ENCODE data around the gene RRAGD. TPM values are rescaled to one million over a fixed set of nuclear protein-coding genes. Genes with fewer than 3 reads are reported as not detected.

Gene RRAGD
- total RNA-seq, 4 donors from 2014 or later = 53.6 to 173 (median 106) TPM

DNA sequence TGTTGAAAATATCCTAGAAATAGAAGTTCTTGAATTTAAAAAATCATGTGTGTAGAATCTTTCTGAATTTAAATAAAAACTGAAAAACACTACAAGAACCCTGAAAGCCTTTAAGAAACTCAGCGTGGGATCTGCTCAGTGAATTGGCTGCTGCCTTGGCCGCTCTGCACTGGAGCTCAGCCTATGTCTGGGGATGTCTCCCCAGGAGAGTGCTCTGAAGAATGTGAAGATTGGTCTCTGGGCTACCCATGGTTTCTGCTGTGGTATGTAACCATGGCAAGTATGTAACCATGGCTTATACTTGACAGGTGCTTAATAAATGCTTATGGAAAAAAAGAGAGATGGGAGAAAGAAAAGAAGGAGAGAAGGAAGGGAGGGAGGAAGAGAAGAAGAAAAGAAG is 3.1 kb upstream of the RRAGD start:
- Histone ChIP-seq H3K4me1 (peaks cover 10 to 12% of the 10 kb centered on the region in 2 donors), H3K27ac (no peak overlapping the region), H3K4me3 (no peak overlapping the region), H3K36me3 (no peaks in the 10 kb centered on the region), H3K9me3 (no peaks in the 10 kb centered on the region), H3K27me3 (no peaks in the 10 kb centered on the region)
- ATAC-seq = no peak
- no peak for DNase-seq
- in situ Hi-C loops (cut with MboI; ENCODE audit: low sequenced_read_pairs in 4 of 4) (no loop called here), intact Hi-C loops (cut with DNase I; ENCODE audit: low total_unique reads) (loop anchor here (10.0 kb wide), 1 partner anchor 1060 kb away; no protein-coding TSS in a partner anchor)
- no peak for TF ChIP-seq POLR2A (IDR thresholded peaks at IDR 0.05)
- TF ChIP-seq, protein P1, sequence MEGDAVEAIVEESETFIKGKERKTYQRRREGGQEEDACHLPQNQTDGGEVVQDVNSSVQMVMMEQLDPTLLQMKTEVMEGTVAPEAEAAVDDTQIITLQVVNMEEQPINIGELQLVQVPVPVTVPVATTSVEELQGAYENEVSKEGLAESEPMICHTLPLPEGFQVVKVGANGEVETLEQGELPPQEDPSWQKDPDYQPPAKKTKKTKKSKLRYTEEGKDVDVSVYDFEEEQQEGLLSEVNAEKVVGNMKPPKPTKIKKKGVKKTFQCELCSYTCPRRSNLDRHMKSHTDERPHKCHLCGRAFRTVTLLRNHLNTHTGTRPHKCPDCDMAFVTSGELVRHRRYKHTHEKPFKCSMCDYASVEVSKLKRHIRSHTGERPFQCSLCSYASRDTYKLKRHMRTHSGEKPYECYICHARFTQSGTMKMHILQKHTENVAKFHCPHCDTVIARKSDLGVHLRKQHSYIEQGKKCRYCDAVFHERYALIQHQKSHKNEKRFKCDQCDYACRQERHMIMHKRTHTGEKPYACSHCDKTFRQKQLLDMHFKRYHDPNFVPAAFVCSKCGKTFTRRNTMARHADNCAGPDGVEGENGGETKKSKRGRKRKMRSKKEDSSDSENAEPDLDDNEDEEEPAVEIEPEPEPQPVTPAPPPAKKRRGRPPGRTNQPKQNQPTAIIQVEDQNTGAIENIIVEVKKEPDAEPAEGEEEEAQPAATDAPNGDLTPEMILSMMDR (IDR thresholded peaks at IDR 0.05 in 4 of 5, conservative IDR thresholded peaks at IDR 0.05 in 1 of 5) = no peak

DNA sequence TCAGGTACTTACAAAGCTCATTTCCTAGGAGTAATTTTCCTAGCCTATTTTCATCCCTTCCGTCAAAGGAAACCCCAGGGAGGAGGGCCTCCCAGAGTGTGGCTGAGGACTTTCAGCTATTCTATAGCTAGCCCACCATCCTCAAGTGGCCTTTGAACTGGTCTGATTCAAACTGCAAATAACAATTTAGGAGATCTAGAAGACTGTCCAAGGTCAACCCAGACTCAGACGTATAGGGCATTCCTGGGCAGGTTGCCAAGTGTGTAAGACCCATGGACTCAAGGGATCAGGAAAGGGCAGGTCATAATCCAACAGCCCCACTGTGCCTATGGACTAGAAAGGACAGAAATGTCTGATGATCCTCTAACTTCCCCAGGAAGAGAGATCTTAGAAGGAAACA is 2.1 kb upstream of the RRAGD start:
- DNase-seq (no peak), ATAC-seq (no peak)
- Histone ChIP-seq H3K4me1 (peaks cover 19 to 22% of the 10 kb centered on the region in 2 donors), H3K9me3 (no peaks in the 10 kb centered on the region), H3K4me3 (no peak overlapping the region), H3K27me3 (no peaks in the 10 kb centered on the region), H3K27ac (no peak overlapping the region), H3K36me3 (no peaks in the 10 kb centered on the region)
- intact Hi-C loops (cut with DNase I; ENCODE audit: low total_unique reads) (loop anchor here (5.0 to 10.0 kb wide), 3 partner anchors 377 to 1061 kb away; no protein-coding TSS in a partner anchor), in situ Hi-C loops (cut with MboI; ENCODE audit: low sequenced_read_pairs in 4 of 4) (no loop called here)
- TF ChIP-seq POLR2A (IDR thresholded peaks at IDR 0.05) = no peak
- TF ChIP-seq, protein P1 (IDR thresholded peaks at IDR 0.05 in 4 of 5, conservative IDR thresholded peaks at IDR 0.05 in 1 of 5) = no peak

DNA sequence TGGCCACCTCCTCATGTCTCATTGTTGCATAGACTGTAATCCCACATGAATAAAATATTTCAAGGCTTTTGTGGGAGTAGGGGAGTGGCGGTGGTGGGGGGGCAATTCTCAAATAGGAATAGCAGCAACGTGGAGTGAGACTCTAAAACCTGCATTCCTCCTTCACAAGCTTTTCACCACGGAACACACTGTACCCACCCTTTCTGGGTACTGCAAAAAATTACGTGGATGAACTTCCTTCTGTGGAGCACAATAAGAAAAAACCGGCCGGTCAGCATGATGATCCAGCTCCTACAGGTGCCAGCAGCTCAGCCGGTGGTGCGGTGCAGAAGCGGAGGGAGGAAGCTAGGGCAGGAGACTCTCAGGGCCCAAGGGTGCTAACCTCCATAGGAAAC is 930 bp upstream of the RRAGD start:
- Histone ChIP-seq H3K4me1 (peaks cover 30 to 31% of the 10 kb centered on the region in 2 donors), H3K4me3 (peak overlapping the region; percentile 89 to 97 (median 93)), H3K9me3 (no peaks in the 10 kb centered on the region), H3K27ac (peak overlapping the region; percentile 98 to 99 (median 99)), H3K36me3 (no peaks in the 10 kb centered on the region), H3K27me3 (no peaks in the 10 kb centered on the region)
- intact Hi-C loops (cut with DNase I; ENCODE audit: low total_unique reads) = loop anchor here (5.0 to 10.0 kb wide), 3 partner anchors 376 to 1062 kb away; no protein-coding TSS in a partner anchor
- peak; percentile 10 to 25 for DNase-seq
- TF ChIP-seq POLR2A (IDR thresholded peaks at IDR 0.05) = no peak
- TF ChIP-seq, protein P1 (IDR thresholded peaks at IDR 0.05 in 4 of 5, conservative IDR thresholded peaks at IDR 0.05 in 1 of 5) = no peak
- in situ Hi-C loops (cut with MboI; ENCODE audit: low sequenced_read_pairs in 4 of 4) = no loop called here
- ATAC-seq = no peak

DNA sequence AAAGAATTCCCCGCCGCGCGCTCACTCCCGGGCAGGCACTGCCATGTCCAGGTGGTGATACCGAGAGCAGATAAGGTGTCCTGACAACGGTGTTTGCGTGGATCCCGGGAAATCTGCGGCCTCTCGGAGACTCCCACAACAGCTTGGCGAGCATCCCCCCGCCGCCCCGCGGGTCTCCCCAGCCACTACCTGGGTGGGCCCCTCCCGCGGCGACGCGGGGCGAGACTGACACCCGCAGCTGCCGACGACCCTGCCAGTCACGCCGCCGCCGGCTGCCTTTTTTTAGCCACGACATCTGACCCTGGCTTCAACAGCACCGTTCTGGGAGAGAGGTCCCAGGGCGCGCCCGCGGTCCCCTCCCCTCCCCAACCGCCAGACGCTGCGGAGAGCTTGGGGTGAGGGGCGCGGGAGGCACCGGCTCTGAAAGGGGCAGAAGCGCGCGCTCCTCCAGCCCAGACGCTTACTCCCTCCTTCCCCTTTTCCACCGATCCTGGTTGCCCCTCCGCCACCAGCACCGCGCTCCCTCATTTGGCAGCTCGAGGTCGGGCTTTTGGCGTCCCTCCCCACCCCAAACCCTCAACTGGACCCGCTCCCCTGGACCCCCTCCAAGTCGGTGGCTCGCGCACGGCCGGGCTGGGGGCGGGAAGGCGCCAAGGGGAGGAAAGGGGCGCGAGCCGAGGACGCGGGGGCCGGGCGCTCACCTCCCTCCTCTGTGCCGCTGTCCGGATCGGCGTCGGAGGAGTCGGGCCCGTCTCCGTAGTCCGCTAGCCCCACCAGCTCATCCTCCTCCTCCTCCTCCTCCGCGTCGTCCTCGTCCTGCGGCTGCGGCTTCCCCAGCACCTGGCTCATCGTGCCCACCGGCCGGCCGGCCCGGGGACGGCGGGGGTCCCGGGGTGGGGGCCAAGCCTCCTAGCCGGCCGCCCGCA is 665 bp downstream of the RRAGD start:
- H3K4me3 ChIP-seq = peak overlapping the region; percentile 89 to 97 (median 93)
- H3K36me3 ChIP-seq = no peaks in the 10 kb centered on the region
- H3K27ac ChIP-seq = peak overlapping the region; percentile 98 to 99 (median 99)
- intact Hi-C loops (cut with DNase I; ENCODE audit: low total_unique reads) (loop anchor here (1.0 to 10.0 kb wide), 5 partner anchors 27 to 1063 kb away; no protein-coding TSS in a partner anchor), in situ Hi-C loops (cut with MboI; ENCODE audit: low sequenced_read_pairs in 4 of 4) (no loop called here)
- no peaks in the 10 kb centered on the region for H3K27me3 ChIP-seq
- no peaks in the 10 kb centered on the region for H3K9me3 ChIP-seq
- DNase-seq (peak; percentile 73 to 89), ATAC-seq (peak; percentile 63 to 68)
- H3K4me1 ChIP-seq = peaks cover 44 to 46% of the 10 kb centered on the region in 2 donors
- peak; percentile 89 to 92 for TF ChIP-seq POLR2A (IDR thresholded peaks at IDR 0.05)
- TF ChIP-seq, protein P1 (IDR thresholded peaks at IDR 0.05 in 4 of 5, conservative IDR thresholded peaks at IDR 0.05 in 1 of 5) = peak in 1 of 5 experiments; percentile 11
